NB4 (cell line): Measurements from ENCODE around the gene CCDC47.

Experiments used
- CTCF ChIP-seq: IDR thresholded peaks from one replicate; pipeline ENCODE4 v1.5.1; 2012; ENCODE audit warnings: low read depth, low read length
- POLR2A ChIP-seq: IDR thresholded peaks from 2 replicates; pipeline ENCODE4 v1.6.1; 2011; ENCODE audit warnings: mild to moderate bottlenecking; ENCODE audit not compliant: insufficient read length; ENCODE audit errors: extremely low read depth

- TF ChIP-seq CTCF (no peak), POLR2A (no peak)
These were observed 32.2 kb upstream of the CCDC47 start for GRCh38 chr17:63805591-63805990.
